22Rv1 (cell line): ENCODE results near the gene ZNF860.

Source experiments
- CTCF ChIP-seq: fragments of 450-650 bp; IDR thresholded peaks from 2 replicates; pipeline ENCODE4 v1.5.1; 2017; ENCODE audit warnings: mild to moderate bottlenecking
- ZFX ChIP-seq: fragments of 450-650 bp; IDR thresholded peaks from 2 replicates; pipeline ENCODE4 v1.6.1; 2017; ENCODE audit warnings: antibody characterized with exemption, borderline replicate concordance

- TF ChIP-seq CTCF: no peak
- TF ChIP-seq ZFX: no peak
Observed at GRCh38 chr3:32022947-32023346, 41.4 kb downstream of the ZNF860 start.
